HL-60 (cell line): ENCODE data around the gene PLD2.

Experiments used
- CTCF ChIP-seq: IDR thresholded peaks from one replicate; pipeline ENCODE4 v1.5.1; 2011; ENCODE audit warnings: low read length, control low read depth, inconsistent platforms; ENCODE audit not compliant: insufficient read depth
- POLR2AphosphoS5 ChIP-seq: IDR thresholded peaks from 2 replicates; pipeline ENCODE4 v1.6.1; 2012; ENCODE audit warnings: low read depth
- REST ChIP-seq: IDR thresholded peaks from 2 replicates; pipeline ENCODE4 v1.6.1; 2012; ENCODE audit warnings: low read depth; ENCODE audit not compliant: insufficient replicate concordance
- SPI1 ChIP-seq: IDR thresholded peaks from 2 replicates; pipeline ENCODE4 v1.6.1; 2012; ENCODE audit warnings: low read depth, mild to moderate bottlenecking, borderline replicate concordance

- TF ChIP-seq CTCF (no peak), SPI1 (no peak), POLR2AphosphoS5 (no peak), REST (no peak)
Observed at GRCh38 chr17:4849011-4849536, 42.1 kb downstream of the PLD2 start.
